Measurements from ENCODE around the gene COG2. TPM values are rescaled to one million over a fixed set of nuclear protein-coding genes. Genes with fewer than 3 reads are reported as not detected.
A peak's percentile ranks its signal among the peaks of the same experiment; 100 is the strongest.

Gene COG2
- total and polyA plus RNA-seq, 2 of the 13 experiments (the other 11 are each of a cell fraction or from before 2014, with no cell fraction given), result 16.8 to 36.3 TPM

DNA sequence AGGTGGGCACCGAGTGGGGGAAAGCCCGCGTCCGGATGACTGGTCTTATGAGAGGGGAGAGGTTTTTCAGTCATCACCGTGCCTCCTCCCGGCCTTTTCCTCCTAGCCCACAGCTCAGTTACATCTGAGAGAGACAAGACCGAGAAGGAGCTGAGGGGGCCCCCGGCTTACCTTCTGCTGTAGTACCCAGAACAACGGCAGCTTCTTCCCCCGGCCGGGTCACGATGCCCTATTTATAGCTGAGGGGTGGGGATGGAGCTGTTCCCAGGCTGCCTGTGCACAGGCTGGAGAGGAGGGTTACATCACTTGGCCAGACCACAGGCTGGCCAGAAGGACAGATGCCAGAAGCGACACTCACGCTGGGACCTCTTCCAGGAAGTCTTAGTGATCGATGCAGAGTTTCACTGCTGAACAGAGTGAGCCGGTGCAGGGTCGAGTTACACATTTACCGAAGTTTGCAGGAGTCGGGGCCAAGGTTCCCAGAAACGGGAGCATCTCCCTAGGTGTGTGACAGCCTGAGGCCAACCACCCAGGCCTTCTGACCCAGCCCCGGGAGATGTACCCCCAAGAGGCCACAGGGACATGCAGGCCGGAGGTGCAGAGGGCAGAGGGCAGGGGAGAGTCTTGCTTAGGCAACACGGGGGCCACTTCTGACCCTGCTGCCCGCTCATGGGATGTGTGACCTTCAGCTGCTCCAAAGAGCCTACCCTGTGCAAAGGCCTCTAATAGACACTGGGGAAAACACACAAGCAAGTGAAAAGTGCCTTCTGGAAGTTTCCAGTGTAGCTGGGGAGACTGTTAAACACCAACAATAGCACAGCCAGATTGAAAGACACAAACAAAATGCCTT, 71.9 kb downstream of the COG2 start, which contains the start of gene AGT (continued):
- TF ChIP-seq ZBTB10 (CRISPR knock-in tag; IDR thresholded peaks at IDR 0.05; ENCODE audit: borderline replicate concordance) (peak; percentile 98), CC2D1A (CRISPR knock-in tag; IDR thresholded peaks at IDR 0.05) (no peak), NFAT5 (CRISPR knock-in tag; IDR thresholded peaks at IDR 0.05) (no peak), ZNF264 (CRISPR knock-in tag; IDR thresholded peaks at IDR 0.05) (peak; percentile 86), ZNF709 (CRISPR knock-in tag; IDR thresholded peaks at IDR 0.05) (peak; percentile 35), POLR2G (IDR thresholded peaks at IDR 0.05; ENCODE audit: low read depth, low read length) (peak; percentile 99), ZNF431 (CRISPR knock-in tag; IDR thresholded peaks at IDR 0.05; ENCODE audit: borderline replicate concordance, low read depth) (peak; percentile 84; the same call in 1 of the 2 replicates), ZBTB20 (CRISPR knock-in tag; IDR thresholded peaks at IDR 0.05; ENCODE audit: borderline replicate concordance, low read depth) (peak; percentile 86; the same call in 1 of the 2 replicates), ZNF318 (CRISPR knock-in tag; IDR thresholded peaks at IDR 0.05) (peak; percentile 85; the same call in 1 of the 2 replicates)
- TF ChIP-seq, protein P1, sequence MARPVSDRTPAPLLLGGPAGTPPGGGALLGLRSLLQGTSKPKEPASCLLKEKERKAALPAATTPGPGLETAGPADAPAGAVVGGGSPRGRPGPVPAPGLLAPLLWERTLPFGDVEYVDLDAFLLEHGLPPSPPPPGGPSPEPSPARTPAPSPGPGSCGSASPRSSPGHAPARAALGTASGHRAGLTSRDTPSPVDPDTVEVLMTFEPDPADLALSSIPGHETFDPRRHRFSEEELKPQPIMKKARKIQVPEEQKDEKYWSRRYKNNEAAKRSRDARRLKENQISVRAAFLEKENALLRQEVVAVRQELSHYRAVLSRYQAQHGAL (CRISPR knock-in tag; IDR thresholded peaks at IDR 0.05; ENCODE audit: not compliant biosample characterization), result peak; percentile 53
